ENCODE results near the gene C19orf25.

- no peak for TF ChIP-seq CTCF (IDR thresholded peaks at IDR 0.05; ENCODE audit: low read depth, low read length)
- no peak for TF ChIP-seq POLR2A (IDR thresholded peaks at IDR 0.05; ENCODE audit: extremely low read depth, insufficient read length)
These were observed 7.9 kb upstream of the C19orf25 start for GRCh38 chr19:1486720-1487575.

All from NB4 (cell line).